Adipocyte (in vitro differentiated cells): ENCODE data around the gene MAGI1.

Experiments
- DNase-seq: peaks from one replicate; pipeline ENCODE4 v3.0.0-alpha.2; 2015; ENCODE audit warnings: low read depth
- H3K27me3 ChIP-seq: replicated peaks from 2 replicates; pipeline ENCODE4 v1.7.0; 2013; ENCODE audit warnings: mild to moderate bottlenecking, low read length, moderate library complexity; ENCODE audit not compliant: control insufficient read depth, insufficient read depth
- H3K36me3 ChIP-seq: 2 replicates; pipeline ENCODE4 v1.7.0; 2013; ENCODE audit warnings: low read length, mild to moderate bottlenecking, moderate library complexity; ENCODE audit not compliant: control insufficient read depth, insufficient read depth, severe bottlenecking
- H3K4me1 ChIP-seq: 2 replicates; pipeline ENCODE4 v1.7.0; 2013; ENCODE audit warnings: mild to moderate bottlenecking, low read length, moderate library complexity; ENCODE audit not compliant: control insufficient read depth, insufficient read depth
- H3K4me3 ChIP-seq: 2 replicates; pipeline ENCODE4 v1.7.0; 2013; ENCODE audit warnings: mild to moderate bottlenecking, low read length, moderate library complexity
- H3K9ac ChIP-seq: 2 replicates; pipeline ENCODE4 v1.7.0; 2013; ENCODE audit warnings: mild to moderate bottlenecking, low read length, moderate library complexity
- H3K9me3 ChIP-seq: 2 replicates; pipeline ENCODE4 v1.7.0; 2013; ENCODE audit warnings: mild to moderate bottlenecking, low read length, moderate library complexity; ENCODE audit not compliant: control insufficient read depth

The MAGI1 gene

GRCh38 chr3:65659396-65659795 lies 379.3 kb downstream of the MAGI1 start:
- H3K4me3 ChIP-seq, result no peak overlapping the region
- no peak for DNase-seq

DNA sequence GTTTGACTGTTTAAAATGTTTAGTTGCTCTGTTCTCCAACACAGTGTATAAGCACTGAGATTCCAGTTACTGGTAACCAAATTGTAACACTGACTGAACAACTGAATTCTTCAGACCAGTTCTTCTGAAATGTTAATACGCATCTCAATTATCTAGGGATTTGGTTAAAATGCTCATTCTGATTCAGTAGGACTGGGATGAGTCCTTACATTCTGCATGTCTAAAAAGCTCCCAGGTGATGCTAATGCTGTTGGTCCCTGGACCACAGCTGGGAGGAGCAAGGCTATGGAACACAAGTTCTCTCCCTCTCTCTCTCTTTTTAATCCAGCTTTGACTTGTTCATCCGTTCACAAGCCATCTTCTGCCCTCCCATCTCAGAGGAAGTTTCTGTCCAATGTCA lies 380.3 kb downstream of the MAGI1 start:
- DNase-seq, result no peak
- H3K4me3 ChIP-seq, result no peak overlapping the region
- no peaks in the 10 kb centered on the region for H3K4me1 ChIP-seq
- no peaks in the 10 kb centered on the region for H3K36me3 ChIP-seq
- no peaks in the 10 kb centered on the region for H3K9me3 ChIP-seq
- H3K9ac ChIP-seq, result no peak overlapping the region
- no peaks in the 10 kb centered on the region for H3K27me3 ChIP-seq

More at GRCh38 chr3:65659396-65659795, 379.3 kb downstream of the MAGI1 start:
- Histone ChIP-seq H3K27me3 (no peaks in the 10 kb centered on the region), H3K9me3 (no peaks in the 10 kb centered on the region), H3K9ac (no peak overlapping the region), H3K4me1 (no peaks in the 10 kb centered on the region), H3K36me3 (no peaks in the 10 kb centered on the region)

DNA sequence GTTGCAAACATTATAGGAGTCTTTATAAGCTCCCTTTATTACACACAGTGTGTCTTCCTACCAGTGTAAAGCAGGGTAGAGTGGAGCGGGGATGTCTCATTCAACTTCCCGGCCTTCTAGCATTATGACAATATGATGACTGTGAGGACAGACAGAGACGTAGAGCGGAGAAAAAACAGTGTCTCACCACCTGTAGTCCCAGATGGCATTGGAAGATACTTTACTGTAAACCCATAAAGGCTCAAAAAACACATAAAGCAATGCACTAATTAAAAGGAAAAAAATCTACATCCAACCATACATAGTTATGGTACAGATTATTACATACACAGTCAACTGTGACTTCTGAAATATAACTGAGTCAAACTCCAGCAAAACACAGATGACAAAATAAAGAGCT lies 383.7 kb downstream of the MAGI1 start:
- no peaks in the 10 kb centered on the region for H3K27me3 ChIP-seq
- H3K4me1 ChIP-seq, result no peaks in the 10 kb centered on the region
- no peaks in the 10 kb centered on the region for H3K36me3 ChIP-seq
- peaks cover 3% of the 10 kb centered on the region for H3K9me3 ChIP-seq
- H3K4me3 ChIP-seq, result no peak overlapping the region
- no peak overlapping the region for H3K9ac ChIP-seq
- no peak for DNase-seq

- Histone ChIP-seq H3K27me3 (no peaks in the 10 kb centered on the region), H3K9me3 (peaks cover 5% of the 10 kb centered on the region), H3K4me3 (no peak overlapping the region), H3K36me3 (no peaks in the 10 kb centered on the region), H3K9ac (no peak overlapping the region), H3K4me1 (no peaks in the 10 kb centered on the region)
- no peak for DNase-seq
Measured at GRCh38 chr3:65653731-65654130, 385.0 kb downstream of the MAGI1 start.

DNA sequence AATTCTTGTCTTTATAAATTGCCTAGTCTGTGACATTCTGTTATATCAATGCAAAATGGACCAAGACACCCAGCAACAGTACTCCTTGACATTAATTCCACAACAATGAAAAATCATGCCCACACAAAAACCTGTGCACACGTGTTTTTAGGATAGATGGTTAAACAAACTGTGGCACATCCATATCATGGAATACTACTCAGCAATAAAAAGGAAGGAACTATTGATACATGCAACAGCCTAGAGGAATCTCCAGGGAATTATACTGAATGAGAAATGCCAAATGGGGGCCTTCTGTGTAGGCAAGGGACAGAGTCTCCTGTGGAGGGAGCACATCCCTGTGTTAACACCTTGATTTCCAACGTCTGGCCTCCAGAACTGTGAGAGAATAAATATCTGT lies 388.5 kb downstream of the MAGI1 start:
- peaks cover 29% of the 10 kb centered on the region for H3K9me3 ChIP-seq
- H3K4me1 ChIP-seq, result no peaks in the 10 kb centered on the region
- no peaks in the 10 kb centered on the region for H3K36me3 ChIP-seq
- no peaks in the 10 kb centered on the region for H3K27me3 ChIP-seq
- no peak overlapping the region for H3K9ac ChIP-seq
- H3K4me3 ChIP-seq, result no peak overlapping the region
- DNase-seq, result no peak

DNA sequence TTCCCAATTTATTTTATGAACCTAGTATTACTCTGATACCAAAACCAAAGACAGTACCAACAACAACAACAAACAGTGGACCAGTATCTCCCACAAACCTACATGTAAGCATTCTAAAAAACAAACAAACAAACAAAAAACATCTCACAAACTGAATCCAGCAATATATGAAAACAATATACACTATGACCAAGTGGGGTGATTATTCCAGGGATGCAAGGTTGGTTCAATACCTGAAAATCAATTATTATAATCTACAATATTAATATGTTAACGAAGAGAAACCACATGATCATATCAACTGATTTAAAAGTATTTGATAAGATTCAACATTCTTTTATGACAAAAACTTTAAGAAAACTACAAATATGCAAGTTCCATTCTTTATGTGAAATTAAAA lies 391.3 kb downstream of the MAGI1 start:
- H3K4me3 ChIP-seq, result no peak overlapping the region
- H3K9ac ChIP-seq, result no peak overlapping the region
- peaks cover 29% of the 10 kb centered on the region for H3K9me3 ChIP-seq
- no peak for DNase-seq
- H3K36me3 ChIP-seq, result no peaks in the 10 kb centered on the region
- H3K27me3 ChIP-seq, result no peaks in the 10 kb centered on the region
- peaks cover 13% of the 10 kb centered on the region for H3K4me1 ChIP-seq

DNA sequence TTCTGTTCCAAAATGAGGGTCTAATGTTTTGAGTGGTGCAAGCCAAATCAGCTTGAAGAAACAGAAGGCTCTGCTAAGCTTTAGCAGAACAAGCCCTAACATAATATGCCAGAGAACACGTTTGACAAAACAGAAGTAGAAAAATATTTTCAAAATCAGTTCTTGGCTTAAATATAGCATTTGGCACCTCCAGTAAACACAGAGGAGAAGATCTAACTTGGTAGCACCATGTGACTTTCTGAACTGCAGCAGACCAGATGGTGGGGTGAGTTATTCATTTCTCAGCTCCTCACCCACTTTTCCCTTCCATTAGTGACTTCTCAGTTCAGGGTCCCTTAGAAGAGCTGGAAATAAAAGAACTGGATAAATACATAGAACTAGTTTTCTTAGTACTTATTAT lies 395.8 kb downstream of the MAGI1 start:
- Histone ChIP-seq H3K27me3 (no peaks in the 10 kb centered on the region), H3K9ac (no peak overlapping the region), H3K9me3 (peaks cover 21% of the 10 kb centered on the region), H3K36me3 (no peaks in the 10 kb centered on the region), H3K4me3 (no peak overlapping the region), H3K4me1 (peaks cover 23% of the 10 kb centered on the region)
- DNase-seq, result no peak

DNA sequence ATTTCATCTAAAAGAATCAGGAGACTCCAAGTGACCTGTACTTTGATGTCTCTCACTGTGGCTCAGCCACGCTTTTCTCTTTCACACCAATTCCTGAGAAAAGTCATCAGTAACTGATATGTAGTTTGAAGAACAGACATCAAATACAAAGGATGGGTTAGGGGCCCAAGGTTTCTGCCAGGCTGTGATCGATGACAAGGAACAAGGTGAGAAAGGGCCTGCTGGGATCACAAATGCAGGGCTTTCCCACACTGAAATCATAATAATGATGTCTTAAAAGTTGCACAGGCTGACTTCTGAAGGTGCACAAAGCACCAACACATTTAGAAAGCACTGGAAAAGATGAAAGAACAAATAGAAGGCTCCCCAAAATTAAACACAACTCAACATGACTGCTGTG lies 396.9 kb downstream of the MAGI1 start:
- H3K4me1 ChIP-seq, result peaks cover 23% of the 10 kb centered on the region
- no peak overlapping the region for H3K9ac ChIP-seq
- no peaks in the 10 kb centered on the region for H3K36me3 ChIP-seq
- DNase-seq, result no peak
- no peaks in the 10 kb centered on the region for H3K27me3 ChIP-seq
- peaks cover 10% of the 10 kb centered on the region for H3K9me3 ChIP-seq
- H3K4me3 ChIP-seq, result no peak overlapping the region

- Histone ChIP-seq H3K9ac (no peak overlapping the region), H3K27me3 (no peaks in the 10 kb centered on the region), H3K36me3 (no peaks in the 10 kb centered on the region), H3K9me3 (peaks cover 2% of the 10 kb centered on the region), H3K4me3 (no peak overlapping the region), H3K4me1 (peaks cover 23% of the 10 kb centered on the region)
- no peak for DNase-seq
Measured at GRCh38 chr3:65641045-65641444, 397.7 kb downstream of the MAGI1 start.

- H3K4me1 ChIP-seq, result peaks cover 23% of the 10 kb centered on the region
- no peaks in the 10 kb centered on the region for H3K27me3 ChIP-seq
- no peaks in the 10 kb centered on the region for H3K36me3 ChIP-seq
- no peak for DNase-seq
- H3K4me3 ChIP-seq, result no peak overlapping the region
- H3K9me3 ChIP-seq, result no peaks in the 10 kb centered on the region
- H3K9ac ChIP-seq, result no peak overlapping the region
Measured at GRCh38 chr3:65639444-65639843, 399.3 kb downstream of the MAGI1 start.

DNA sequence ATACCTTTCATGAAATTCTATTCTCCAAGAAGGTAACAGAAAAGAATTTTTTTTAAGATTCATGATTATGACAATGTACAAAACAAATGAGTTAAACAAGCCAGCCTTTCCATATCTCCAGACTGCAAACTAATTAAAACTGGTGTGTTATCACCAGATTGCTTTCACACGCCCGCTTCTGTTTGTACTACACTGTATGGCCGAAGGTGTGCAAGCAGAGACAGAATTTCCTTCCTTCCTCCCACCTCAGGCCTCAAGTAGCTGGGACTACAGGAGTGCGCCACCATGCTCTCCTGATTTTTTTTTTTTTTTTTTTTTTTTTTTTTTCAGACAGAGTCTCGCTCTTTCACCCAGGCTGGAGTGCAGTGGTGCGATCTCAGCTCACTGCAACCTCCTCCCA lies 400.4 kb downstream of the MAGI1 start:
- Histone ChIP-seq H3K4me3 (no peak overlapping the region), H3K9me3 (no peaks in the 10 kb centered on the region), H3K27me3 (no peaks in the 10 kb centered on the region), H3K36me3 (no peaks in the 10 kb centered on the region), H3K9ac (no peak overlapping the region), H3K4me1 (peaks cover 17% of the 10 kb centered on the region)
- no peak for DNase-seq

- Histone ChIP-seq H3K9me3 (no peaks in the 10 kb centered on the region), H3K36me3 (no peaks in the 10 kb centered on the region), H3K9ac (no peak overlapping the region), H3K4me3 (no peak overlapping the region), H3K4me1 (peaks cover 8% of the 10 kb centered on the region), H3K27me3 (no peaks in the 10 kb centered on the region)
- no peak for DNase-seq
Measured at GRCh38 chr3:65636326-65636725, 402.4 kb downstream of the MAGI1 start.
